SK-N-SH treated with all-trans-retinoic acid at 6 μM for 48 hours (cell line): ENCODE measurements around the gene ABO.
"Not testable (repeated sequence)": the region's sequence is repeated elsewhere in the genome, so short reads cannot be mapped to it uniquely, and the experiment has no call there.

ENCODE experiments used
- ATAC-seq: fragments of 200-7000 bp; cut with Tn5 transposase; 3 replicates; pipeline ENCODE4 v1.9.1; 2020; ENCODE audit warnings: mild to moderate bottlenecking, moderate library complexity
- ARNTL ChIP-seq: fragments of 450-650 bp; formaldehyde crosslinking; IDR thresholded peaks from 2 replicates; pipeline ENCODE4 v1.5.0; 2020; ENCODE audit warnings: low read depth, mild to moderate bottlenecking, moderate library complexity, borderline replicate concordance
- BACH2 ChIP-seq: fragments of 250-450 bp; sonication (Bioruptor Pico); IDR thresholded peaks from 2 replicates; pipeline ENCODE4 v1.9.0; 2021; ENCODE audit warnings: mild to moderate bottlenecking, borderline replicate concordance
- CSDC2 ChIP-seq: fragments of 250-450 bp; sonication (Bioruptor Pico); IDR thresholded peaks from 2 replicates; pipeline ENCODE4 v1.5.0; 2020; ENCODE audit warnings: mild to moderate bottlenecking, moderate library complexity
- ESRRG ChIP-seq: fragments of 250-450 bp; sonication (Bioruptor Pico); IDR thresholded peaks from 2 replicates; pipeline ENCODE4 v1.6.1; 2021; ENCODE audit warnings: mild to moderate bottlenecking
- GLIS3 ChIP-seq: fragments of 250-450 bp; sonication (Bioruptor Pico); IDR thresholded peaks from 2 replicates; pipeline ENCODE4 v1.5.0; 2020; ENCODE audit warnings: mild to moderate bottlenecking, moderate library complexity
- ISL1 ChIP-seq: fragments of 250-450 bp; sonication (Bioruptor Pico); IDR thresholded peaks from 2 replicates; pipeline ENCODE4 v2.1.2; 2022; ENCODE audit warnings: mild to moderate bottlenecking, moderate library complexity
- OSR1 ChIP-seq: fragments of 250-450 bp; sonication (Bioruptor Pico); IDR thresholded peaks from 2 replicates; pipeline ENCODE4 v1.8.0; 2022; ENCODE audit warnings: moderate library complexity, mild to moderate bottlenecking, inconsistent platforms
- TCF4 ChIP-seq: fragments of 250-450 bp; sonication (Bioruptor Pico); IDR thresholded peaks from 2 replicates; pipeline ENCODE4 v1.8.0; 2021; ENCODE audit warnings: mild to moderate bottlenecking, moderate library complexity, borderline replicate concordance
- TOX ChIP-seq: fragments of 250-450 bp; sonication (Bioruptor Pico); IDR thresholded peaks from 2 replicates; pipeline ENCODE4 v1.8.0; 2021; ENCODE audit warnings: mild to moderate bottlenecking, moderate library complexity, borderline replicate concordance
- ZC3H10 ChIP-seq: fragments of 250-450 bp; sonication (Bioruptor Pico); IDR thresholded peaks from 2 replicates; pipeline ENCODE4 v1.5.1; 2021; ENCODE audit warnings: mild to moderate bottlenecking, moderate library complexity
- ZFP3 ChIP-seq: fragments of 250-450 bp; sonication (Bioruptor Pico); IDR thresholded peaks from 2 replicates; pipeline ENCODE4 v1.5.0; 2020; ENCODE audit warnings: mild to moderate bottlenecking, moderate library complexity
- ZFP30 ChIP-seq: fragments of 450-650 bp; formaldehyde crosslinking; IDR thresholded peaks from 2 replicates; pipeline ENCODE4 v1.5.0; 2022; ENCODE audit warnings: mild to moderate bottlenecking, moderate library complexity
- ZNF565 ChIP-seq: fragments of 450-650 bp; formaldehyde crosslinking; conservative IDR thresholded peaks from 2 replicates; pipeline ENCODE4 v1.5.0; 2020; ENCODE audit warnings: low read depth, mild to moderate bottlenecking, moderate library complexity
- ZNF70 ChIP-seq: fragments of 450-650 bp; formaldehyde crosslinking; IDR thresholded peaks from 2 replicates; pipeline ENCODE4 v1.5.0; 2020; ENCODE audit warnings: mild to moderate bottlenecking, moderate library complexity
- ZNF8 ChIP-seq: fragments of 450-650 bp; formaldehyde crosslinking; IDR thresholded peaks from 2 replicates; pipeline ENCODE4 v1.5.0; 2020; ENCODE audit warnings: mild to moderate bottlenecking, moderate library complexity
- TF ChIP-seq, protein P1 (sequence below): fragments of 250-450 bp; sonication (Bioruptor Pico); IDR thresholded peaks from 2 replicates; pipeline ENCODE4 v1.5.1; 2021; ENCODE audit warnings: mild to moderate bottlenecking, moderate library complexity
- TF ChIP-seq, protein P2 (sequence below): fragments of 250-450 bp; sonication (Bioruptor Pico); IDR thresholded peaks from 2 replicates; pipeline ENCODE4 v1.5.1; 2020; ENCODE audit warnings: low read depth, mild to moderate bottlenecking, moderate library complexity
- TF ChIP-seq, protein P3 (sequence below): fragments of 250-450 bp; sonication (Bioruptor Pico); IDR thresholded peaks from 2 replicates; pipeline ENCODE4 v1.8.0; 2021; ENCODE audit warnings: low read depth, mild to moderate bottlenecking, moderate library complexity, borderline replicate concordance
- TF ChIP-seq, protein P4 (sequence below): fragments of 250-450 bp; sonication (Bioruptor Pico); IDR thresholded peaks from 2 replicates; pipeline ENCODE4 v1.8.0; 2020; ENCODE audit warnings: mild to moderate bottlenecking, moderate library complexity, borderline replicate concordance
- TF ChIP-seq, protein P5 (sequence below): fragments of 250-450 bp; sonication (Bioruptor Pico); IDR thresholded peaks from 2 replicates; pipeline ENCODE4 v1.5.0; 2020; ENCODE audit warnings: mild to moderate bottlenecking, moderate library complexity

Gene ABO

DNA sequence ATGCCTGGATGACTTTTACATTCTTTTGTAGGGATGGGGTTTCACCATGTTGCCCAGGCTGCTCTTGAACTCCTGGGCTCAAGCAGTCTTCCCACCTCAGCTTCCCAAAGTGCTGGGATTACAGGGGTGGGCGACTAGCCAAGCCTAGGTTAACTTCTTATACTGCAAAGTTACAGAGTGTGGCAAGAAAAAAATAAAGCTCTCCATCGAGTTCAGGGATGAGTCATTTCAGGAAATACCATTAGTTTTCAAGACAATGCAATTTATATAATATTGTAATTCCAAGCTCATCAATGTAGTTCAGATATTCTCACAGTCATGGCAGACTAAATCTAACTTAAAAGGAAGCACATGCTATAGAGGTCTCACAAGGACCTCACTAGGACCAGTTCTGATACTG, 11.5 kb upstream of the ABO start (continued):
- TF ChIP-seq, protein P1, sequence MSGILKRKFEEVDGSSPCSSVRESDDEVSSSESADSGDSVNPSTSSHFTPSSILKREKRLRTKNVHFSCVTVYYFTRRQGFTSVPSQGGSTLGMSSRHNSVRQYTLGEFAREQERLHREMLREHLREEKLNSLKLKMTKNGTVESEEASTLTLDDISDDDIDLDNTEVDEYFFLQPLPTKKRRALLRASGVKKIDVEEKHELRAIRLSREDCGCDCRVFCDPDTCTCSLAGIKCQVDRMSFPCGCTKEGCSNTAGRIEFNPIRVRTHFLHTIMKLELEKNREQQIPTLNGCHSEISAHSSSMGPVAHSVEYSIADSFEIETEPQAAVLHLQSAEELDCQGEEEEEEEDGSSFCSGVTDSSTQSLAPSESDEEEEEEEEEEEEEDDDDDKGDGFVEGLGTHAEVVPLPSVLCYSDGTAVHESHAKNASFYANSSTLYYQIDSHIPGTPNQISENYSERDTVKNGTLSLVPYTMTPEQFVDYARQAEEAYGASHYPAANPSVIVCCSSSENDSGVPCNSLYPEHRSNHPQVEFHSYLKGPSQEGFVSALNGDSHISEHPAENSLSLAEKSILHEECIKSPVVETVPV (CRISPR knock-in tag) = no peak
- TF ChIP-seq ZNF565 (CRISPR knock-in tag) (no peak), CSDC2 (CRISPR knock-in tag) (no peak)

DNA sequence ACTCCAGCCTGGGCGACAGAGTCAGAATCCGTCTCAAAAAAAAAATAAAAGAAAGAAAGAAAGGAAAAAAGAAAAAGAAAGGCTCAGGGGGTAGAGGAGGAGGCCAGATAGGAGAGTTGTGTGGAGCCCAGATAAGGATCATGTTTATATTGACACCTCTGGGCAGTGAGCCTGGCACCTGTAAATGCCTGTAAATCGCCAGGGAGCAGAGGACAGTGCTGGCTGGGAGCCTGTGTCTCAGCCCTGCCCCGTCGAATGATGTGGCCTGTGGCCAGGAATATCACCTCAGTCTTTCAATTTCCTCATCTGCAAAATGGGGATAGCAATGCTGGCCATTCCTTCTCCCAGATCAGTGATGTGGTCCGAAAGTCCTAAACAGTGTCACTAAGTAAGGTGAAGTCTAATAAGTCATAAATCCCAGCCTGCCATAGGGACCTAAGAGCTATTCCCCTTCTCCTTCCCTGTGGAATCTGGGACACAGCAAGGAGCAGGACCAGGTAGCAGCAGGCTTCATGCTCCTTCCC, 10.3 kb upstream of the ABO start:
- TF ChIP-seq ZFP30 (no peak), ZNF70 (CRISPR knock-in tag) (no peak), TCF4 (CRISPR knock-in tag) (no peak), OSR1 (CRISPR knock-in tag) (no peak), ZNF565 (CRISPR knock-in tag) (no peak), ZNF8 (no peak), ARNTL (CRISPR knock-in tag) (no peak), TOX (no peak), ESRRG (CRISPR knock-in tag) (no peak), ISL1 (CRISPR knock-in tag) (no peak), ZFP3 (CRISPR knock-in tag) (no peak), GLIS3 (CRISPR knock-in tag) (no peak)
- TF ChIP-seq, protein P2, sequence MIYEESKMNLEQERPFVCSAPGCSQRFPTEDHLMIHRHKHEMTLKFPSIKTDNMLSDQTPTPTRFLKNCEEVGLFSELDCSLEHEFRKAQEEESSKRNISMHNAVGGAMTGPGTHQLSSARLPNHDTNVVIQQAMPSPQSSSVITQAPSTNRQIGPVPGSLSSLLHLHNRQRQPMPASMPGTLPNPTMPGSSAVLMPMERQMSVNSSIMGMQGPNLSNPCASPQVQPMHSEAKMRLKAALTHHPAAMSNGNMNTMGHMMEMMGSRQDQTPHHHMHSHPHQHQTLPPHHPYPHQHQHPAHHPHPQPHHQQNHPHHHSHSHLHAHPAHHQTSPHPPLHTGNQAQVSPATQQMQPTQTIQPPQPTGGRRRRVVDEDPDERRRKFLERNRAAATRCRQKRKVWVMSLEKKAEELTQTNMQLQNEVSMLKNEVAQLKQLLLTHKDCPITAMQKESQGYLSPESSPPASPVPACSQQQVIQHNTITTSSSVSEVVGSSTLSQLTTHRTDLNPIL = no peak
- TF ChIP-seq, protein P3, sequence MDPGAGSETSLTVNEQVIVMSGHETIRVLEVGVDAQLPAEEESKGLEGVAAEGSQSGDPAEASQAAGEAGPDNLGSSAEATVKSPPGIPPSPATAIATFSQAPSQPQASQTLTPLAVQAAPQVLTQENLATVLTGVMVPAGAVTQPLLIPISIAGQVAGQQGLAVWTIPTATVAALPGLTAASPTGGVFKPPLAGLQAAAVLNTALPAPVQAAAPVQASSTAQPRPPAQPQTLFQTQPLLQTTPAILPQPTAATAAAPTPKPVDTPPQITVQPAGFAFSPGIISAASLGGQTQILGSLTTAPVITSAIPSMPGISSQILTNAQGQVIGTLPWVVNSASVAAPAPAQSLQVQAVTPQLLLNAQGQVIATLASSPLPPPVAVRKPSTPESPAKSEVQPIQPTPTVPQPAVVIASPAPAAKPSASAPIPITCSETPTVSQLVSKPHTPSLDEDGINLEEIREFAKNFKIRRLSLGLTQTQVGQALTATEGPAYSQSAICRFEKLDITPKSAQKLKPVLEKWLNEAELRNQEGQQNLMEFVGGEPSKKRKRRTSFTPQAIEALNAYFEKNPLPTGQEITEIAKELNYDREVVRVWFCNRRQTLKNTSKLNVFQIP = no peak
- TF ChIP-seq, protein P4, sequence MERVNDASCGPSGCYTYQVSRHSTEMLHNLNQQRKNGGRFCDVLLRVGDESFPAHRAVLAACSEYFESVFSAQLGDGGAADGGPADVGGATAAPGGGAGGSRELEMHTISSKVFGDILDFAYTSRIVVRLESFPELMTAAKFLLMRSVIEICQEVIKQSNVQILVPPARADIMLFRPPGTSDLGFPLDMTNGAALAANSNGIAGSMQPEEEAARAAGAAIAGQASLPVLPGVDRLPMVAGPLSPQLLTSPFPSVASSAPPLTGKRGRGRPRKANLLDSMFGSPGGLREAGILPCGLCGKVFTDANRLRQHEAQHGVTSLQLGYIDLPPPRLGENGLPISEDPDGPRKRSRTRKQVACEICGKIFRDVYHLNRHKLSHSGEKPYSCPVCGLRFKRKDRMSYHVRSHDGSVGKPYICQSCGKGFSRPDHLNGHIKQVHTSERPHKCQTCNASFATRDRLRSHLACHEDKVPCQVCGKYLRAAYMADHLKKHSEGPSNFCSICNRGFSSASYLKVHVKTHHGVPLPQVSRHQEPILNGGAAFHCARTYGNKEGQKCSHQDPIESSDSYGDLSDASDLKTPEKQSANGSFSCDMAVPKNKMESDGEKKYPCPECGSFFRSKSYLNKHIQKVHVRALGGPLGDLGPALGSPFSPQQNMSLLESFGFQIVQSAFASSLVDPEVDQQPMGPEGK = no peak
- TF ChIP-seq, protein P5, sequence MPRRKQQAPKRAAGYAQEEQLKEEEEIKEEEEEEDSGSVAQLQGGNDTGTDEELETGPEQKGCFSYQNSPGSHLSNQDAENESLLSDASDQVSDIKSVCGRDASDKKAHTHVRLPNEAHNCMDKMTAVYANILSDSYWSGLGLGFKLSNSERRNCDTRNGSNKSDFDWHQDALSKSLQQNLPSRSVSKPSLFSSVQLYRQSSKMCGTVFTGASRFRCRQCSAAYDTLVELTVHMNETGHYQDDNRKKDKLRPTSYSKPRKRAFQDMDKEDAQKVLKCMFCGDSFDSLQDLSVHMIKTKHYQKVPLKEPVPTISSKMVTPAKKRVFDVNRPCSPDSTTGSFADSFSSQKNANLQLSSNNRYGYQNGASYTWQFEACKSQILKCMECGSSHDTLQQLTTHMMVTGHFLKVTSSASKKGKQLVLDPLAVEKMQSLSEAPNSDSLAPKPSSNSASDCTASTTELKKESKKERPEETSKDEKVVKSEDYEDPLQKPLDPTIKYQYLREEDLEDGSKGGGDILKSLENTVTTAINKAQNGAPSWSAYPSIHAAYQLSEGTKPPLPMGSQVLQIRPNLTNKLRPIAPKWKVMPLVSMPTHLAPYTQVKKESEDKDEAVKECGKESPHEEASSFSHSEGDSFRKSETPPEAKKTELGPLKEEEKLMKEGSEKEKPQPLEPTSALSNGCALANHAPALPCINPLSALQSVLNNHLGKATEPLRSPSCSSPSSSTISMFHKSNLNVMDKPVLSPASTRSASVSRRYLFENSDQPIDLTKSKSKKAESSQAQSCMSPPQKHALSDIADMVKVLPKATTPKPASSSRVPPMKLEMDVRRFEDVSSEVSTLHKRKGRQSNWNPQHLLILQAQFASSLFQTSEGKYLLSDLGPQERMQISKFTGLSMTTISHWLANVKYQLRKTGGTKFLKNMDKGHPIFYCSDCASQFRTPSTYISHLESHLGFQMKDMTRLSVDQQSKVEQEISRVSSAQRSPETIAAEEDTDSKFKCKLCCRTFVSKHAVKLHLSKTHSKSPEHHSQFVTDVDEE = no peak
- no peak for ATAC-seq

DNA sequence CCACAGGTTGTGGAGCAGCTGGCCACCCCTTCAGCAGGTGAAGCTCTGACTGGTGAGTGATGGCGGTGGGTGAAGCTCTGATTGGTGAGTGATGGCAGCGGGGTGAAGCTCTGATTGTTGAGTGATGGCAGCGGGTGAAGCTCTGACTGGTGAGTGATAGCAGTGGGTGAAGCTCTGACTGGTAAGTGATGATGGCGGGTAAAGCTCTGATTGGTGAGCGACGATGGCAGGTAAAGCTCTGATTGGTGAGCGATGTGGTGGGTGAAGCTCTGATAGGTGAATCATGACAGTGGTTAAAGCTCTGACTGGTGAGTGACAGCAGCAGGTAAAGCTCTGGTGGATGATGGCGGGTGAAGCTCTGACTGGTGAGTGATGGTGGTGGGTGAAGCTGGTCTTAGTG, 9.4 kb upstream of the ABO start:
- no peak for ATAC-seq
- TF ChIP-seq, protein P1 (CRISPR knock-in tag) = no peak
- no peak for TF ChIP-seq OSR1 (CRISPR knock-in tag)
- TF ChIP-seq ZC3H10 (CRISPR knock-in tag) = no peak
- no peak for TF ChIP-seq ZFP3 (CRISPR knock-in tag)
- TF ChIP-seq, protein P2 = no peak
- TF ChIP-seq GLIS3 (CRISPR knock-in tag) = no peak
- TF ChIP-seq BACH2 = no peak
- no peak for TF ChIP-seq ZNF70 (CRISPR knock-in tag)
- no peak for TF ChIP-seq ZNF565 (CRISPR knock-in tag)
- TF ChIP-seq TCF4 (CRISPR knock-in tag) = no peak
- TF ChIP-seq ISL1 (CRISPR knock-in tag) = no peak
- TF ChIP-seq, protein P4 = no peak

DNA sequence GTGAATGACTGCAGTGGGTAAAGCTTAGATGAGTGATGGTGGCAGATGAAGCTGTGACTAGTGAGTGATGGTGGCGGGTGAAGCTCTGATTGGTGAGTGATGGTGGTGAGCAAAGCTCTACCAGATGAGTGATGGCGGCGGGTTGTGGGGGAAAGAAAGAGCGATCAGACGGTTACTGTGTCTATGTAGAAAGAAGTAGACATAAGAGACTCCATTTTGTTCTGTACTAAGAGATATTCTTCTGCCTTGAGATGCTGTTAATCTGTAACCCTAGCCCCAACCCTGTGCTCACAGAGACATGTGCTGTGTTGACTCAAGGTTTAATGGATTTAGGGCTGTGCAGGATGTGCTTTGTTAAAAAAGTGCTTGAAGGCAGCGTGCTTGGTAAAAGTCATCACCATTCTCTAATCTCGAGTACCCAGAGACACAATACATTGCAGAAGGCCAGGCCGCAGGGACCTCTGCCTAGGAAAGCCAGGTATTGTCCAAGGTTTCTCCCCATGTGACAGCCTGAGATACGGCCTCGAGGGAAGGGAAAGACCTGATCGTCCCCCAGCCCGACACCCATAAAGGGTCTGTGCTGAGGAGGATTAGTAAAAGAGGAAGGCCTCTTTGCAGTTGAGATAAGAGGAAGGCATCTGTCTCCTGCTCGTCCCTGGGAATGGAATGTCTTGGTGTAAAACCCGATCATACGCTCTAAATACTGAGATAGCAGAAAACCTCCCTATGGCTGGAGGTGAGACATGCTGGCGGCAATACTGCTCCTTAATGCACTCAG, 8.4 kb upstream of the ABO start:
- ATAC-seq = not testable (repeated sequence)
